ENCODE results near the gene RSF1. TPM values are rescaled to one million over a fixed set of nuclear protein-coding genes. Genes with fewer than 3 reads are reported as not detected.

Gene RSF1
- total and polyA plus RNA-seq, 4 donors = 5.2 to 33.1 (median 13.4) TPM

DNA sequence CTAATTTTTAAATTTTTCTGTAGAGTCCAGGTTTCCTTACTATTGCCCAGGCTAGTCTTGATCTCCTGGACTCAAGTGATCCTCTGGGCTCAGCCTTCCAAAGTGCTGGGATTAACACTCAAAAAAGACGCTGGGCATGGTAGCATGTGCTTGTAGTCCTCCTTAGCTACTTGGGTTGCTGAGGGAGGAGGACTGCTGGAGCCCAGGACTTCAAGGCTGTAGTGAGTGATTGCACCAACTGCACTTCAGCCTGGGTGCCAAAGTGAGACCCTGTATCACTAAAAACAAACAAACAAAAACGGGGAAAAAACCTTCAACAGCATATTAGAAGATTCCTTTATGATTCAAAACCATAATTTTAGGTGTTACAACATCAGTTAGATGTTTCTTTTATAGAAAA, 44.6 kb downstream of the RSF1 start:
- Histone ChIP-seq H3K4me1 (ENCODE audit: control insufficient read depth in 4 of 4, insufficient read depth in 4 of 4, low read length in 3 of 4) (no peaks in the 10 kb centered on the region), H3K9ac (ENCODE audit: low read depth in 1 of 2, low read length in 2 of 2) (no peak overlapping the region)
- WGBS = 61% methylated on average over 2 of the region's 2 CpGs

DNA sequence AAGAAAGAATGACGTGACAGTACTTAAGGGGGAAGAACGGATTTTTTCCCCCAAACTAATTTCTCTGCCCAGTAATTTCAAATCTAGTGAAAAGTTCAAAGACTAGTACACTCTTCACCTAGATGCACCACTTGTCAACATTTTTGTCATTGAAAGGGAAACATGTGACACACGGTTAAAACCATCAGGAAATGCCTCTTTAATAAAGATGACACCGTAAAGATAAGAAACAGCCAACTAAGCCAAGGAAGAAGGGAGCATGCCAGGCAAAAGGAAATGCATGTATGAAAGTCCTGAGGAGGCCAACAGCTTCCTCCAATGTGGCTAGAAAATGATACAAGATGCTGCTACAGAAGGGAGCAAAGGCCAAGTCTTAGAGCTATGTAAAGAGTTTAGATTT, 49.4 kb downstream of the RSF1 start:
- Histone ChIP-seq H3K9ac (ENCODE audit: low read depth in 1 of 2, low read length in 2 of 2) (no peak overlapping the region), H3K27ac (ENCODE audit: low read depth in 1 of 2, low read length in 2 of 2) (no peak overlapping the region), H3K9me3 (ENCODE audit: control insufficient read depth in 4 of 4, low read length in 3 of 4) (no peaks in the 10 kb centered on the region), H3K36me3 (ENCODE audit: control insufficient read depth in 4 of 4, insufficient read depth in 3 of 4, low read depth in 1 of 4, low read length in 3 of 4) (no peaks in the 10 kb centered on the region), H3K4me1 (ENCODE audit: control insufficient read depth in 4 of 4, insufficient read depth in 4 of 4, low read length in 3 of 4) (peaks cover 0 to 3% (median 0%) of the 10 kb centered on the region in 4 donors), H3K4me3 (ENCODE audit: low read depth in 1 of 3, low read length in 3 of 3) (no peak overlapping the region), H3K27me3 (ENCODE audit: control insufficient read depth in 4 of 4, insufficient read depth in 4 of 4, low read length in 3 of 4) (no peaks in the 10 kb centered on the region)
- no peak for DNase-seq (ENCODE audit: low spot score)
- no peak for TF ChIP-seq FOXA1 (IDR thresholded peaks at IDR 0.05)
- no peak for TF ChIP-seq JUND (IDR thresholded peaks at IDR 0.05)
- TF ChIP-seq NR2F2 (IDR thresholded peaks at IDR 0.05) = no peak
- no peak for TF ChIP-seq CTCF (IDR thresholded peaks at IDR 0.05; ENCODE audit: low read depth, low read length, missing input control)
- no peak for TF ChIP-seq YY1 (IDR thresholded peaks at IDR 0.05)
- TF ChIP-seq RXRA (IDR thresholded peaks at IDR 0.05) = no peak
- TF ChIP-seq HNF4A (conservative IDR thresholded peaks at IDR 0.05) = no peak
- TF ChIP-seq, protein P1, sequence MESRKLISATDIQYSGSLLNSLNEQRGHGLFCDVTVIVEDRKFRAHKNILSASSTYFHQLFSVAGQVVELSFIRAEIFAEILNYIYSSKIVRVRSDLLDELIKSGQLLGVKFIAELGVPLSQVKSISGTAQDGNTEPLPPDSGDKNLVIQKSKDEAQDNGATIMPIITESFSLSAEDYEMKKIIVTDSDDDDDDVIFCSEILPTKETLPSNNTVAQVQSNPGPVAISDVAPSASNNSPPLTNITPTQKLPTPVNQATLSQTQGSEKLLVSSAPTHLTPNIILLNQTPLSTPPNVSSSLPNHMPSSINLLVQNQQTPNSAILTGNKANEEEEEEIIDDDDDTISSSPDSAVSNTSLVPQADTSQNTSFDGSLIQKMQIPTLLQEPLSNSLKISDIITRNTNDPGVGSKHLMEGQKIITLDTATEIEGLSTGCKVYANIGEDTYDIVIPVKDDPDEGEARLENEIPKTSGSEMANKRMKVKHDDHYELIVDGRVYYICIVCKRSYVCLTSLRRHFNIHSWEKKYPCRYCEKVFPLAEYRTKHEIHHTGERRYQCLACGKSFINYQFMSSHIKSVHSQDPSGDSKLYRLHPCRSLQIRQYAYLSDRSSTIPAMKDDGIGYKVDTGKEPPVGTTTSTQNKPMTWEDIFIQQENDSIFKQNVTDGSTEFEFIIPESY (IDR thresholded peaks at IDR 0.05) = no peak
- TF ChIP-seq EGR1 (IDR thresholded peaks at IDR 0.05; ENCODE audit: low read depth in 2 of 2) = no peak
- TF ChIP-seq RAD21 (IDR thresholded peaks at IDR 0.05) = no peak
- no peak for TF ChIP-seq SP1 (IDR thresholded peaks at IDR 0.05)
- TF ChIP-seq, protein P2, sequence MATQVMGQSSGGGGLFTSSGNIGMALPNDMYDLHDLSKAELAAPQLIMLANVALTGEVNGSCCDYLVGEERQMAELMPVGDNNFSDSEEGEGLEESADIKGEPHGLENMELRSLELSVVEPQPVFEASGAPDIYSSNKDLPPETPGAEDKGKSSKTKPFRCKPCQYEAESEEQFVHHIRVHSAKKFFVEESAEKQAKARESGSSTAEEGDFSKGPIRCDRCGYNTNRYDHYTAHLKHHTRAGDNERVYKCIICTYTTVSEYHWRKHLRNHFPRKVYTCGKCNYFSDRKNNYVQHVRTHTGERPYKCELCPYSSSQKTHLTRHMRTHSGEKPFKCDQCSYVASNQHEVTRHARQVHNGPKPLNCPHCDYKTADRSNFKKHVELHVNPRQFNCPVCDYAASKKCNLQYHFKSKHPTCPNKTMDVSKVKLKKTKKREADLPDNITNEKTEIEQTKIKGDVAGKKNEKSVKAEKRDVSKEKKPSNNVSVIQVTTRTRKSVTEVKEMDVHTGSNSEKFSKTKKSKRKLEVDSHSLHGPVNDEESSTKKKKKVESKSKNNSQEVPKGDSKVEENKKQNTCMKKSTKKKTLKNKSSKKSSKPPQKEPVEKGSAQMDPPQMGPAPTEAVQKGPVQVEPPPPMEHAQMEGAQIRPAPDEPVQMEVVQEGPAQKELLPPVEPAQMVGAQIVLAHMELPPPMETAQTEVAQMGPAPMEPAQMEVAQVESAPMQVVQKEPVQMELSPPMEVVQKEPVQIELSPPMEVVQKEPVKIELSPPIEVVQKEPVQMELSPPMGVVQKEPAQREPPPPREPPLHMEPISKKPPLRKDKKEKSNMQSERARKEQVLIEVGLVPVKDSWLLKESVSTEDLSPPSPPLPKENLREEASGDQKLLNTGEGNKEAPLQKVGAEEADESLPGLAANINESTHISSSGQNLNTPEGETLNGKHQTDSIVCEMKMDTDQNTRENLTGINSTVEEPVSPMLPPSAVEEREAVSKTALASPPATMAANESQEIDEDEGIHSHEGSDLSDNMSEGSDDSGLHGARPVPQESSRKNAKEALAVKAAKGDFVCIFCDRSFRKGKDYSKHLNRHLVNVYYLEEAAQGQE (IDR thresholded peaks at IDR 0.05) = no peak
- TF ChIP-seq HNF4G (IDR thresholded peaks at IDR 0.05) = no peak
- no peak for TF ChIP-seq FOXA2 (IDR thresholded peaks at IDR 0.05)
- no peak for TF ChIP-seq MAX (IDR thresholded peaks at IDR 0.05)
- 68% methylated on average over 4 of the region's 4 CpGs for WGBS

More for the DNA sequence above, 44.6 kb downstream of the RSF1 start:
- H3K27ac ChIP-seq (ENCODE audit: low read depth in 1 of 2, low read length in 2 of 2) = no peak overlapping the region
- H3K9me3 ChIP-seq (ENCODE audit: control insufficient read depth in 4 of 4, low read length in 3 of 4) = no peaks in the 10 kb centered on the region
- H3K4me3 ChIP-seq (ENCODE audit: low read depth in 1 of 3, low read length in 3 of 3) = no peak overlapping the region
- H3K27me3 ChIP-seq (ENCODE audit: control insufficient read depth in 4 of 4, insufficient read depth in 4 of 4, low read length in 3 of 4) = no peaks in the 10 kb centered on the region
- H3K36me3 ChIP-seq (ENCODE audit: control insufficient read depth in 4 of 4, insufficient read depth in 3 of 4, low read depth in 1 of 4, low read length in 3 of 4) = no peaks in the 10 kb centered on the region
- TF ChIP-seq MAX (IDR thresholded peaks at IDR 0.05) (no peak), CTCF (IDR thresholded peaks at IDR 0.05; ENCODE audit: low read depth, low read length, missing input control) (no peak), RXRA (IDR thresholded peaks at IDR 0.05) (no peak), FOXA2 (IDR thresholded peaks at IDR 0.05) (no peak), EGR1 (IDR thresholded peaks at IDR 0.05; ENCODE audit: low read depth in 2 of 2) (no peak), HNF4G (IDR thresholded peaks at IDR 0.05) (no peak)
- DNase-seq (ENCODE audit: low spot score) = no peak
